HK-2 (cell line): ENCODE data around the gene GNAI2.
"Not testable (repeated sequence)": the region's sequence is repeated elsewhere in the genome, so short reads cannot be mapped to it uniquely, and the experiment has no call there.

Experiments used
- DNase-seq: peaks from one replicate; pipeline ENCODE4 v3.0.0-alpha.2; 2018; ENCODE audit not compliant: unreplicated experiment

Gene GNAI2

DNA sequence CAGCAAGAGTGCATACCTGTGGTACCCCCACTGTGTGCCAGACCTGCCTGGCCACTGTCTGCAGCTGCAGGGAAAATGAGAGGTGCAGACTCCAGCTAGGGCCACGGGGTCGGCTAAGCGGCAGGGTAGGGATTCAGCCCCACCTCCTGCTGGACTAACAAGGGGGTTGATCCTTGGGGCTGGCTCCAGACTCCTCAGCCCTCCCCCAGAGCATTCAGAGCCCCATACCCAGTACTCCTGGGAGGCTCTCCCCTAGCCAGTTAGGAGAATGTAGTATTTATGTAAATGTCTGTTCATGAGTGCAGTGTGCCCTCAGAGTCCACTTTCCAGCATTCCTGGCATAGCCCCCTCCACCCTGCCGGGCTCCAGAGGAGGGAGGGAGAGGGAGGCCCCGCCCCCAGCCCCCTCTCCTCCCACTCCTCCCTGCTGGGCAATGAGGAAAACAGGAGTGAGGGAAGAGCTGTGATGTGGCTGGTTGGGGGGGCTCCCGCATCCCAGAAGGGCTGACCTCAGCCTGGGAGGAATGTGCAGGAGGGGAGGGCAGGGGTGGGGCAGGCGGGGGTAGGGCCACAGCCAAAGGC is 28.5 kb downstream of the GNAI2 start:
- DNase-seq = peak; percentile 91

DNA sequence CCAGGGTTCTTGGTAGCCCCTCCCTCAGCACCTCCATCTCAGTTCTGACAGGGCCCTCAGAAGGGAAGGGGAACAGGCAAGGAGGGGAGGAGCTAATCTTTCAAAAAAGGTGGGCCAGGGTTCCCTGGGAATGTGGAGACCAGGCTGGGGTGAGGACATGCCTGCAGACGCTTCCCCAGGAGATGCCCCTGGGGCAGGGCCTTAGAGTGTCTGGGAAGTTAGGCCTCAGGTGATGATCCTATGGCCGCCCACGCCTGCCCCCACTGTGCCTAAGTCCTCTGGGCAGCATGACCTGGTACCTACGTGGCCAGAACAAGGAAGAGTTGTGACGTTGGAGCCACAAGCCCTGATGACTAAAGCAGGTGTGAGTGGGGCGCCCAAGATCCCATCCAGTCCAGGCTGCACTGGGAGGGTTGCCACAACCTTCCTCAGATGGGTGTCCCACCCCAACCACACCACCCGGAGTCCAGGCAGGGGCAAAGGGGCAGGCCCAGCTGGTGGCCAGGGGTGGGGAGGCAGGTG is 29.0 kb downstream of the GNAI2 start:
- peak; percentile 75 for DNase-seq

DNA sequence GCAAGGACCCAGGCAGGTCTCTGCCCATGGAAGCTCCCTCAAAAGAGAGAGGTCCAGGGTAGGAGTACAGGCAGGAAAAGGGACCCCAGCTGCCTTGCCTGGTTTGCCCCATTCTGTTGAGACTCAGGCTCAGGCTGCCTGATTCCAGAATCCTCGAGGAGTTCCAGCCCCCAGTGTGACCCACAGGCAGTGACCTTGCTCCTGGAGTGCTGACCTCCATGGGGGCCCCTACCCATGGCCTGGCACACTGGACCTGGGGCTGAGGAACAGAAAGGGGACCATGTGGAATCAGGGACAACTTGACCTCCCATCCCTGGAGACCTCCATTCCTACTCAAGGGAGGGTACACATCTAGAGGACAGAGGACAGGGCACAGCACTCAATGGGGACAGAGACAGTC is 29.6 kb downstream of the GNAI2 start:
- no peak for DNase-seq

DNA sequence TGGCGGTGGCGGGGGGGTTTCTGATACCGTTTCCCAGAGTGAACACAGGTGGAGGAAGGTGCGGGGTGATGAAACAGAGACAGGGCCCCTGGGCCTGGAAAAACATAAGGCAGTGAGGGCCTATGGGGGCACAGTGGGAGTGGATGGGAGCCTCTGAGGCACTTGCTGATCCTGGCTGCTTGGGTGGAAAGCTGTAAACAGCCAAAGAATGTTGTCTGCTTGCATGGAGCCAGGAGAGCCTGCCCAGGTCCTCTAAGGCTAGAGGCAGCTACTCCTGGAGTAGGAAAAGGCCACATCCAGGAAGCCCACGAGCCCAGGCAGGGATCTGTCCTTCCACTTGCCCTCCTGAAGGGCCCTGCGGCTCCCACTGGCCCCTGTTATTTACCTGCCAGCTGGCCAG is 30.0 kb downstream of the GNAI2 start:
- no peak for DNase-seq

DNA sequence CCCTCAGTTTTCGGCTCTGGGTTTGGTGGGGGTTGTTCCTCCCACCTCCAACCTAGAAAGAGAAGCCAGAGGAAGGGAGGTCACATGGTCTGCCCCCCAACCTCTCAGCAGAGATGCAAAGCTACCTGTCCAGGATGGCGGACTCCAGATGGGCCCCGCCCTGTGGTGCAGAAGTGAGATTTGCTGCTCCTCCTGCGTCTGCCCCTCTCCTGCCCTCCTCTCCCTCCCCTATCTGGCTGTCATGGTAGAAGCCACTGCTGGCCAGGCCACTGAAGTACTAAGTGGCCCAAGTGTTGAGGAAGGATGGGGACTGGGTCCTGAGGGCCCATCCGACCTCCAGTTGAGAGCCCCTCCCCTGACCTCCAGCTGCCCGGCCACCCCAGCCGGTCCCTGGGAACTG is 30.8 kb downstream of the GNAI2 start:
- no peak for DNase-seq

DNA sequence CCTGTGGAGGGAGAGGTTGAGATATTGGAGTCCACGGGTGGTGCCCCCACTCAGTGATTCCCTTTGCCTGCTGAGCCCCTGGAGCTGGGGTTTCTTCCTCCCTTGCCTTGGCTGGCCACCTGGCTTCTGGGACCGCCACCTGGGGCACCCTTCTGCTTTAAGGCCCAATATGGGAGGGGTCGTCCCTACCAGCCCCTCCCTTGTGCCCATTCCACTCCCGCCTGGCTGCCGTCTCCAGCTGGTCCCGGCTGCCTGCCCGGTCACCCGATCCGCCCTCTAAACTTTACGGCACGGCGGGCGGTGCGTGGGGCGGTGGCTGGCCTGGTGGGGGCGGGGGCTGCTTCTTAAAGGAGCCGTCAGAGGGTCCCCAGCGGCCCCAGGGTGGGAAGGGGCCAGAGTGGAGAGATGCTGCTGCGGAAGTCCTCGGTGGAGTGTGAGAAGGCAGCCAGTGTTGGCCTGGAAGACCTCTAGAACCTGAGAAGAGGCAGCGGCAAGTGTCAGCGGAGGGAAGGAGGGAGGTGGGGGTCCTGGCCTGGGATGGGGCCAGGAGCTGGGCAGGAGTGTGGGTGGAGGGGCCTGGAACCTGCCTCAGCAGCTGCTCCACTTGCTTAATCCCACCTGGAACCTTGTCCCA is 31.4 kb downstream of the GNAI2 start:
- DNase-seq = no peak

DNA sequence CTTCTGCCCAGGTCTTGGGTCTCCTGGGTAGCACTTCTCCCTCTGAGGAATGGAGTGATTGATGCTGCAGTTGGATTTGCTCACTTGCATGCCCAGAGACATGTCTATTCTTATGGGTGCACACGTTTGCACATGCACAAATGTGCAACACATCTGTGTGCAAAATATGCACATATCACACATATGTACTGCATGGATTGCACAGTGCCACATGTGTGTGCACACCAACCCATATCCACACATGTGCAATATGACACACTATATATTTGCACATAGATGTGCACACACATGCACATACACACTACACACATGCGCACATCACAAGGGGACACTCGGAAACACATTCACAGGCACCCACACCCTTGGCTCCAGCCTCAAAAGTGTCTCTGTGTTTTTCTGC is 32.3 kb downstream of the GNAI2 start:
- no peak for DNase-seq

DNA sequence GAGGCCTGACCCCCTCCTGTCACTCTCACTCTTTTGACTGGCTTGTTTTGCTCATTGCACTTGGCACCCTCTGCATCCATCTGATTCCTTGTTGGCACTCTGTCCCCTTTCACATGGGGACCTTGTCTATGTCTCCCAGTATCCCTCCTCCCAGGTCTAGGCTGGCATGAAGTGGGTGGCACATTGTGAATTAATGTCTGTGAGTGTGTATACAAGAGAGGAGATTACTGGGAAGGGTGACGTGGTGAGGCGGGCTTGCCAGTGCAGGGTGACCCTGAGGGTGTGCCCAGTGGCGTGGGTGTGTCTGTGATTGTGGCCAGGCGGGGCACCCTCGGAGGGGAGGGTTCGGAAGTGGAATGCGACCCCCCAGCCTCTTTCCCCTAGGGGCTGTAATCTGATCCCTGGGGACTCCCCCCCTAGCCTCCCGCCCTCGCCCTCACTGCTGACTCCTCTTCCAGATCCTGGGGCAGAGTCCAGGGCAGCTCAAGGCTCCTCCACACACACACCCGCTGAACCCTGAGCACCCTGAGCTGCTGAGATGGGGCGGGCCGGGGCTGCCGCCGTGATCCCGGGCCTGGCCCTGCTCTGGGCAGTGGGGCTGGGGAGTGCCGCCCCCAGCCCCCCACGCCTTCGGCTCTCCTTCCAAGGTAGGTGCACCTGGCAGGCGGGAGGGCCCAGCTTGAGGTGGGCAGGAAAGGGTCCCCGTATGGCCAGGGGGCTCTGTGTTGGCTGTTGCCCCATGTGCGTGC is 32.9 kb downstream of the GNAI2 start, which contains the start of gene SEMA3B:
Gene SEMA3B (plus strand): TSS at position 445 of the 749 bp plus-strand sequence. CDS start 94 bp downstream, at position 539.
- DNase-seq = peak; percentile 64

DNA sequence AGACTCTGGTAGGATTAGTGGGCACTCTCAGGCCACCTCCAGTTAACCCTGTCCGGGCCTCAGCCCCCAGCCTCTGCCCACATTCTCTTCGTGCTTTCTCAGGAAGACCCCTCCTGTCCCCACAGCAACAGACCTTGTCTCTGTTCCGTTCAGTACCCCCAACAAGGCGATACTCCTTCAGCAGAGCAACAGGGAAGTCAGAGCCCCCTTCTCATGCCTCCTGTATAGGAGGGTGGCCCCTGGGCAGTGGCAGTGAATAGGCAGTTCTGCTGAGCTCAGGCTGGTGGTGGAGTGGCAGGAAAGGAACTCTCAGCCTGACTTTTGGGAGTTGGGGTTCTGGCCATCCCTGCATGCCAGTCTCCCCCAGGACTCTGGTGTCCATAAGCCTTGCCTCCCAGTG is 33.5 kb downstream of the GNAI2 start:
- no peak for DNase-seq

DNA sequence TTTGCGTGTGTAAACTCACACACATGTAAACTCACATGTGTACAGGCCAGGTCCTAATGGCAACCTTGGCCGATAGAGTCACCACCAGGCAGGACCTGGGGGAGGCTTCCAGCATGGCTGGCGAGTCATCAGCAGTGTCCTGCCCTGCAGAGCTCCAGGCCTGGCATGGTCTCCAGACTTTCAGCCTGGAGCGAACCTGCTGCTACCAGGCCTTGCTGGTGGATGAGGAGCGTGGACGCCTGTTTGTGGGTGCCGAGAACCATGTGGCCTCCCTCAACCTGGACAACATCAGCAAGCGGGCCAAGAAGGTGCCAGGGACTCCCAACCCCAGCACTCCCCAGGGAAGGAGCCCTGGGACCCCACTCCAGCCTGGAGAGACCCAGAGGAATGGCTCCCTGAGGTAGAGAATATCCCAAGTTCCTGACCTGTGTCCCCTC is 34.0 kb downstream of the GNAI2 start:
- DNase-seq = no peak

DNA sequence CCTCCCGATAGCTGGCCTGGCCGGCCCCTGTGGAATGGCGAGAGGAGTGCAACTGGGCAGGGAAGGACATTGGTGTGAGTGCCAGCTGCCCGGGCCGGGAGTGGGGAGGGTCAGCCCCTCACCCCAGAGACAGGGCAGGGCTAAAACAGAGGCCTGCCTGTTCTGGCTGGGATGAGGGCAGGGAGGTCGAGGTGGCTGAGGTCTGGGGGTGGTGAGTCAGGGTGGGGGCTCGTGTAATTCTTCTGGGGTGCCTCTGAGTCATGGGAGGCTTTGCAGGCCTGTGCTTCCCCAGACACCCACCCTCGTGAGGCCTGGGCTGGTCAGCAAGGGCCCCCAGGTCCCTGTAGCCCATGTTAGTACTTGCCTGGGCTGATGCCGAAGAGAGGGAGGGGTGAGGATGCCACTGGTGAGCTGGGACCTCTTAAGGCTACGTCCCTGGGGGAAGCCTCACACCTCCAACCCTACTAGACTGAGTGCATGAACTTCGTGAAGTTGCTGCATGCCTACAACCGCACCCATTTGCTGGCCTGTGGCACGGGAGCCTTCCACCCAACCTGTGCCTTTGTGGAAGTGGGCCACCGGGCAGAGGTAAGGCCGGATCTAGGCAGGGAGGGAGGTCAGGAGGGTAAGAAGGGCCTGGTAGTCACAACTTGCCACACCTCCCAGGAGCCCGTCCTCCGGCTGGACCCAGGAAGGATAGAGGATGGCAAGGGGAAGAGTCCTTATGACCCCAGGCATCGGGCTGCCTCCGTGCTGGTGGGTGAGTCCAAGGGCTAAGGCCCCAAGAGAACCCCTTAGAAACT is 34.6 kb downstream of the GNAI2 start:
- no peak for DNase-seq

DNA sequence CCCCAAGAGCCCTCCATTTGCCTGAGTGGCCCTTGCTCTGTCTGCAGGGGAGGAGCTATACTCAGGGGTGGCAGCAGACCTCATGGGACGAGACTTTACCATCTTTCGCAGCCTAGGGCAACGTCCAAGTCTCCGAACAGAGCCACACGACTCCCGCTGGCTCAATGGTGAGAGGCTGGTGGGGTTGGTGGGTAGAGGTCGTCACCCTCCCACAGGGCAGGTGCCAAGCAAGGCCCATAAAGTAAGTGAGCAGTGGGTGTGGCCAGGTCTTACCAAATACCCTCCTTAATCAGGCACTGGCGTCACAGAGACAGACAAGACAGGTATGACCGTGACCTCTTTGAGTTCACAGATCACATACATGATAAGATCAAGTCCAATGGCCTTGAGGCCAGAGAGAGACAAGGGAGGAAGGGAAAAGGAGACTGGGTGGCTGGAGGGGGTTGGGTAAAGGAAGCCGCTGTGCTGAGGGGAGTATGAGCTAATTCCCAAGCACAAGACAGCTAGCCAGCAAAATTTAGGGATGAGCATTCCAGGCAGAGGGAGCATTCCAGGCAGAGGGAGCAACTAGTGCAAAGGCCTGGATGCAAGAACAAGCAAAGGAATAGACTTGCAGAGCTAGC is 35.4 kb downstream of the GNAI2 start:
- no peak for DNase-seq

DNA sequence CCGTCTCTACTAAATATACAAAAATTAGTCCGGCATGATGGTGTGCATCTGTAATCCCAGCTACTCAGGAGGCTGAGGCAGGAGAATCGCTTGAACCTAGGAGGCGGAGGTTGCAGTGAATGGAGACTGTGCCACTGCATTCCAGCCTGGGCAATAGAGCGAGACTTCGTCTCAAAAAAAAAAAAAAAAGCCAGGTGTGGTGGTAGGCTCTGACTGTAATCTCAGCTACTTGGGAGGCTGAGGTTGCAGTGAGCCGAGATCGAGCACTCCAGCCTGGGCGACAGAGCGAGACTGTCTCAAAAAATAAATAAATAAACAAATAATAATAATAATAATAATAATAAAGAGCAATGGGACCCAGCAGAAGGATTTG is 36.5 kb downstream of the GNAI2 start:
- DNase-seq = not testable (repeated sequence)

DNA sequence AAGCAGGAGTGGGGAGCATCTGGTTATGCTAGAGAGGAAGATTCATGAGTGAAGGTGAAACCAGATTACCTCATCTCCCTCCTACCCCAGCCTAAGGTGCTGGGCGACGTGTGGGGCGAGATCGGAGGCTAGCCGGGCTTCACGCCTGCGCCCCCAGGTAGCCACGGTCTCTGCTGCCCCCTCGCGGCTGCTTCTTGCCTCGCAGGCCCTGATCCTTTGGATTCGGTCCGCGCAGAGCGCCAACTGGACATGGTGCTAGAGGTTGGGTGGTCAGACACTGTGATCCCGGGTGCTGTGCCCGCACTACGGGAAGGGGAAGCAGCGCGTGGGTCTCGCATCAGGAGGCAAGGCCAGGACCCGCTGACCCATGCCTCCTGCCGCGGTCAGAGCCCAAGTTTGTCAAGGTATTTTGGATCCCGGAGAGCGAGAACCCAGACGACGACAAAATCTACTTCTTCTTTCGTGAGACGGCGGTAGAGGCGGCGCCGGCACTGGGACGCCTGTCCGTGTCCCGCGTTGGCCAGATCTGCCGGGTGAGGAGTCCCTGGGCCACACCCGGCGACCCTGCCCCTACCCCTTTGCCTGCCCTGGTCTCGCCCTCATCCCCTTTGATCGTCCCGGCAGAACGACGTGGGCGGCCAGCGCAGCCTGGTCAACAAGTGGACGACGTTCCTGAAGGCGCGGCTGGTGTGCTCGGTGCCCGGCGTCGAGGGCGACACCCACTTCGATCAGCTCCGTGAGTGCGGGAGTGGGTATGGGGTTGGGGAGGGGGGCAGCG is 37.1 kb downstream of the GNAI2 start:
- peak; percentile 88 for DNase-seq

DNA sequence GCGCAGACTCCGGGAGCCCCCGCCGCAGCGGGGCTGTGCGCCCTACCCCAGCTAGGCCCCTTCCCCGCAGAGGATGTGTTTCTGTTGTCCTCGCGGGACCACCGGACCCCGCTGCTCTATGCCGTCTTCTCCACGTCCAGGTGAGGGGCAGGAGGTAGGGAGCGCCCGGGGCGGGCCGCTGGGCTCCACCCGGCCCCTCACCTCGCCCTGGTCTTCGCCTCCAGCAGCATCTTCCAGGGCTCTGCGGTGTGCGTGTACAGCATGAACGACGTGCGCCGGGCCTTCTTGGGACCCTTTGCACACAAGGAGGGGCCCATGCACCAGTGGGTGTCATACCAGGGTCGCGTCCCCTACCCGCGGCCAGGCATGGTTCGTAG is 37.7 kb downstream of the GNAI2 start:
- DNase-seq = no peak

DNA sequence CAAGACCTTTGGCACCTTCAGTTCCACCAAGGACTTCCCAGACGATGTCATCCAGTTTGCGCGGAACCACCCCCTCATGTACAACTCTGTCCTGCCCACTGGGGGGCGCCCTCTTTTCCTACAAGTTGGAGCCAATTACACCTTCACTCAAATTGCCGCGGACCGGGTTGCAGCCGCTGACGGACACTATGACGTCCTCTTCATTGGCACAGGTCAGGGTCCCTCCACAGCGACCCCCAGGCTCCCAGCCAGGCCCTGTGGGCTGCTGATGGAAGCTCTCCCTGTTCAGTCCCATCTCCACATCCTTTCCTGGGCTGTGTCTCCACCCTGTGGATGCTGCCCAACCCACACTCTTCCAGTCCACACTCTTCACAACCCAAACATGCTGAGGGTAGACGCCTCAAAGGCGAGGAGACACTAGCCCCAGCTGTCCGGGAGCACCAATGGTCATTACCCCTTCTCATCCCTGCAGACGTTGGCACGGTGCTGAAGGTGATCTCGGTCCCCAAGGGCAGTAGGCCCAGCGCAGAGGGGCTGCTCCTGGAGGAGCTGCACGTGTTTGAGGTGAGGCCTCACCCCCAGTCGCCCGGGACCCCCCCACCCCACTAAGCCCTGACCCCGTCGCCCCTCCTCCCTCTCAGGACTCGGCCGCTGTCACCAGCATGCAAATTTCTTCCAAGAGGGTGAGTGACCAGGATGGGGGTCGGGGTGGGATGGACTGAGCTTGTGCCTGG is 38.5 kb downstream of the GNAI2 start:
- DNase-seq = no peak

DNA sequence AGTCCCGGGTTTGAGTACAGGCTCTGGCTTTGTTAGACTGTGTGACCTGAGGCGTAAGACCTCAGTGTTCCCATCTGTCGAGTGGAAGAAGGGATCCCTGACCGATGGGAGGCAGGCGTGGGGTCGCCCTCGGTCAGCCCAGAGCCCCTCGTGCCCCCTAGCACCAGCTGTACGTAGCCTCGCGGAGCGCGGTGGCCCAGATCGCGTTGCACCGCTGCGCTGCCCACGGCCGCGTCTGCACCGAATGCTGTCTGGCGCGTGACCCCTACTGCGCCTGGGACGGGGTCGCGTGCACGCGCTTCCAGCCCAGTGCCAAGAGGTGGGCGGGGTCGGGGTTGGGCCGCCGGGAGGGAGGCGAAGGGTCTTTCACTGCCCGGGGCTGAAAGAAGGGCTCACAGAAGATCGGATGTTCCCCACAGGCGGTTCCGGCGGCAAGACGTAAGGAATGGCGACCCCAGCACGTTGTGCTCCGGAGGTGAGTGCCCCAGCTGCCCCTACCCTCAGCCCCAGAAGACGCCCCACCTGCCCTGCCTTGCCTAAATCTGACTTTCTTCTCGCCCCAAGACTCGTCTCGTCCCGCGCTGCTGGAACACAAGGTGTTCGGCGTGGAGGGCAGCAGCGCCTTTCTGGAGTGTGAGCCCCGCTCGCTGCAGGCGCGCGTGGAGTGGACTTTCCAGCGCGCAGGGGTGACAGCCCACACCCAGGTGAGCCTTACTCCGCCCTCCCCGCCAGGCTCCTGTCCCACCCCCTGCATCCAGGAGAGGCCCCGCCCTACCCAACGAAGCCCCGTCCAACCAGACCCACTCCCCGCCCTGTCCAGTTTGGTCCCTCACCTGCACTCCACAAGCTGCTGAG is 39.4 kb downstream of the GNAI2 start:
- DNase-seq = no peak

DNA sequence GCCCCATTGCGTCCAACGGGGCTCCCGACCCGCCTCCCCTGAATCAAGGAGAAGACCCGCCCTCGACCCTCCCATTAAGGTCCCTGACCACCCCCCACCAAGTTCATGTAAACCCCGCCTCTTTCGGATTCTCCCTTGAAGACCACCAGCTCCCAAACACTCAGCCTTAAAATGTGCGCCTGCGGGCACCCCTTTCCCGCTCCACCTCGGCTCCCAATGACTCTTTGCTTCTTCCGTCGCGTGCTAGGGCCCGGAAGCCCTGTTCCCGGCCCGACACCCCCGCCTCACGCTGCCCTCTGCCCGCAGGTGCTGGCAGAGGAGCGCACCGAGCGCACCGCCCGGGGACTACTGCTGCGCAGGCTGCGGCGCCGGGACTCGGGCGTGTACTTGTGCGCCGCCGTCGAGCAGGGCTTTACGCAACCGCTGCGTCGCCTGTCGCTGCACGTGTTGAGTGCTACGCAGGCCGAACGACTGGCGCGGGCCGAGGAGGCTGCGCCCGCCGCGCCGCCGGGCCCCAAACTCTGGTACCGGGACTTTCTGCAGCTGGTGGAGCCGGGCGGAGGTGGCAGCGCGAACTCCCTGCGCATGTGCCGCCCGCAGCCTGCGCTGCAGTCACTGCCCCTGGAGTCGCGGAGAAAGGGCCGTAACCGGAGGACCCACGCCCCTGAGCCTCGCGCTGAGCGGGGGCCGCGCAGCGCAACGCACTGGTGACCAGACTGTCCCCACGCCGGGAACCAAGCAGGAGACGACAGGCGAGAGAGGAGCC is 40.2 kb downstream of the GNAI2 start:
- no peak for DNase-seq

DNA sequence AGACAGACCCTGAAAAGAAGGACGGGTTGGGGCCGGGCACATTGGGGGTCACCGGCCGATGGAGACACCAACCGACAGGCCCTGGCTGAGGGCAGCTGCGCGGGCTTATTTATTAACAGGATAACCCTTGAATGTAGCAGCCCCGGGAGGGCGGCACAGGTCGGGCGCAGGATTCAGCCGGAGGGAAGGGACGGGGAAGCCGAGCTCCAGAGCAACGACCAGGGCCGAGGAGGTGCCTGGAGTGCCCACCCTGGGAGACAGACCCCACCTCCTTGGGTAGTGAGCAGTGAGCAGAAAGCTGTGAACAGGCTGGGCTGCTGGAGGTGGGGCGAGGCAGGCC is 40.7 kb downstream of the GNAI2 start:
- DNase-seq = no peak
